Activated T-helper 17 cell treated with anti-CD3 and anti-CD28 coated beads, Interleukin-2, amount 50 U/mL, for 72 hours (primary cell): Measurements from ENCODE around the gene OVOL2. TPM values are rescaled to one million over a fixed set of nuclear protein-coding genes. Genes with fewer than 3 reads are reported as not detected.
A peak's percentile ranks its signal among the peaks of the same experiment; 100 is the strongest.
"Not testable (repeated sequence)": the region's sequence is repeated elsewhere in the genome, so short reads cannot be mapped to it uniquely, and the experiment has no call there.

Source experiments
- ATAC-seq: fragments of 150-1000 bp; cut with Tn5 transposase; replicated peaks from 2 replicates; pipeline ENCODE4 v1.10.0; 2021; ENCODE audit warnings: mild to moderate bottlenecking, moderate library complexity
- H3K27ac Mint-ChIP-seq: one replicate; pipeline ENCODE4 v1.8.0; 2022; ENCODE audit warnings: mixed read lengths
- H3K27me3 Mint-ChIP-seq: one replicate; pipeline ENCODE4 v1.8.0; 2022; ENCODE audit warnings: mixed read lengths
- H3K36me3 Mint-ChIP-seq: one replicate; pipeline ENCODE4 v1.8.0; 2022; ENCODE audit warnings: low read depth, mild to moderate bottlenecking, mixed read lengths
- H3K4me1 Mint-ChIP-seq: one replicate; pipeline ENCODE4 v1.8.0; 2022; ENCODE audit warnings: mixed read lengths
- H3K4me3 Mint-ChIP-seq: one replicate; pipeline ENCODE4 v1.8.0; 2022; ENCODE audit warnings: mild to moderate bottlenecking, mixed read lengths
- H3K9me3 Mint-ChIP-seq: one replicate; pipeline ENCODE4 v1.8.0; 2022; ENCODE audit warnings: mixed read lengths
- total RNA-seq, 2 donors: library from RNA; stranded (reverse); gene quantifications; one replicate each; pipeline ENCODE4 v1.2.3, GENCODE V29; 2022

OVOL2 gene
- total RNA-seq: not detected

DNA sequence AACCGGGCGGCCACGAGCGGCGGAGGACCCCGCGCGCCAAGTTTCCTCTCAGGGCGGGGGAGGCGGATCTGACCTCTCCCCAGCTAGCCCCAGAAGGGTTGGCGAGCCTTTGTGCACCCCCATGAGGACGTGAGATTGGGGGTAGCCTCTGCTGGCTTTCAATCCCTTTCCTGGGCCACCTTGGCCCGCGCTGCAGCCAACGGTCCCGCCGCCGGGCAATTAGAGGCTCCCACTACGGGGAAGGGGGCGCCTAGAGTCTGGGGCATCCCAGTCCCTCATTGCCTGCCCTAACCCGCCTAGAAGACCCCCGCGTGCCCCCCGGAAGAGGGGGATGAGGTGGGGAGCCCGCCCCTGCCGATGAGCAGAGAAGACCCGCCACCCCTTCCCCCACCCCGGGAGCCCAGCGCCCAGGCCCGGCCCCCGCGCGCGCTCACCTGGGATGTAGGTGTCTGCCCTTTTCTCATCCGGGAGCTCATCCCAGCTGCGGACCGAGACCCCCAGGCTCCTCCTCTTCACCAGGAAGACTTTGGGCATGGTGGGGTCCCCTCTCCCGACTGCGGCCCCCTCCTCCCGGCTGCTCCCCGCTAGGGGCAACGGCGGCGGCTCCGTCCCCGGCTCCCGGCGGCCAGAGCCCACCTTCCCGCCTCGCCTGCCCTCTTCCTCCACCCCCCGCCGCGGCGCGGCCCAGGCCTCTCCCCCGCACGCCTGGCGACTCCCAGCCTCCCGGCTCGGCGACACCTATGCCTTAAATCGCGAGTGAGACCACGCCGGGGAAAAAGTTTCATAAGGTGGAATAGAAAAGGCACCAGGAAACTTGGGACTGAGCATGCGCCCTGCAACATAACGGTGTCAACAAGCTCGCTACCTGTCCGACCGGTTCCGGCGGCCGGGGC, at the start of gene OVOL2:
TSS of gene OVOL2 (minus strand) at position 816 of the 893 bp plus-strand sequence. CDS start at position 534, 282 bp downstream.
- Mint-ChIP-seq H3K27me3 (peaks cover 40% of the 10 kb centered on the region), H3K4me3 (peak within 1 kb of the TSS; percentile 41), H3K9me3 (no peaks in the 10 kb centered on the region), H3K27ac (no peak within 1 kb of the TSS), H3K4me1 (no peaks in the 10 kb centered on the region), H3K36me3 (peaks cover 4% of the 10 kb centered on the region)
- no peak for ATAC-seq

DNA sequence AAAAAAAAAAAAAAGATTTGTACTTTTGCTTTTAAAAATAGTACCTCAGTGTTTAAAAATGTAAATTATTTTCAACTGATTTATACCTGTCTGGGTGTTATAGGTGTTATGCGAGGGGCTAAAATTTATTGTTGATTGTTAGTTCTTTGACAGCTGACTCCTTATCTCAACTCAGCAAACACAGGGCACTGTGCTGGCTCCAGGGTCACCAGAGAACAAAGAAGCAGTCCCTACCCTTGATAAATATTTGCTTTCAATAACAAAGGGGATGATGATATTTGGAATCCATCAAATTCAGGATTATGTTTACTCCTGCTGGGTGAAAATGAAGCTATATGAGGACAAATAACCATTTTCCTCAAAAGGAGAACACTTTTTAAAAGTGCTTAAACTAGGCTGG, 45.8 kb upstream of the OVOL2 start:
- peaks cover 14% of the 10 kb centered on the region for H3K27me3 Mint-ChIP-seq

DNA sequence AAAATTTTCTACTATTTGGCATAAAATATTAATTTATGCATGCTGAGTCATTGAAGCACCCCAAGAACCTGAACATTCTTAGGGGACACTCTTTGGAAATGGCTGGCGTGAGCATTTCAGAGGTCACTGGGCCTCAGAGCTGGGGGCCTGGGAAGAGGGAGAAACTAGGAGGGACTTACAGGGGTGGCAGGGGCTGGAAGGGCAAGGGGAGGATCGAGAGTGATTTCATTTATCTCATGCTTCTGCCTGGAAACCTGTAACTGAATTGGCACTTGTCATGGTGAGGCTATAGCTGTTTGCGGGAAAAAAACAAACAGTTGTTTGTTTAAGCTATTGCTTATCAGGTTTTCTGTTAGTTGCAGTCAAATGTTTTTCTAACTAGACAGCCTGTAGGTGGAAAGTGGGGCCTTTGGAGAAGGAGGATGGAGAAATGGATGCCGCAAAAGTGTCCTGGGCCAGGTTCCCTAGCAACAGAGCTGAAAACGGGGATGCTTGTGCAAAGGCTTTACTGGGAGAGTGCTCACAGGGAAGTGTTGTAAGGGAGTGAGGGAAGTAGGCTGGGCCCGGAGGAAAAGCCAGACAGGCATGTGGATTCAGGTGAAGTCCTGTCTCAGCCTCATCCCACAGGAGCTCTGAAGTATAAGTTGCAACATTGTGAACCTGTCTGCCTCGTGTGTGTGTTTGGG, 43.6 kb upstream of the OVOL2 start:
- Mint-ChIP-seq H3K4me3 (no peak overlapping the region), H3K36me3 (no peaks in the 10 kb centered on the region), H3K27me3 (peaks cover 14% of the 10 kb centered on the region), H3K4me1 (no peaks in the 10 kb centered on the region), H3K27ac (no peak overlapping the region), H3K9me3 (no peaks in the 10 kb centered on the region)
- ATAC-seq: no peak

More for the DNA sequence above, 45.8 kb upstream of the OVOL2 start:
- Mint-ChIP-seq H3K9me3 (no peaks in the 10 kb centered on the region), H3K27ac (no peak overlapping the region), H3K36me3 (no peaks in the 10 kb centered on the region), H3K4me3 (no peak overlapping the region), H3K4me1 (no peaks in the 10 kb centered on the region)
- ATAC-seq: no peak

DNA sequence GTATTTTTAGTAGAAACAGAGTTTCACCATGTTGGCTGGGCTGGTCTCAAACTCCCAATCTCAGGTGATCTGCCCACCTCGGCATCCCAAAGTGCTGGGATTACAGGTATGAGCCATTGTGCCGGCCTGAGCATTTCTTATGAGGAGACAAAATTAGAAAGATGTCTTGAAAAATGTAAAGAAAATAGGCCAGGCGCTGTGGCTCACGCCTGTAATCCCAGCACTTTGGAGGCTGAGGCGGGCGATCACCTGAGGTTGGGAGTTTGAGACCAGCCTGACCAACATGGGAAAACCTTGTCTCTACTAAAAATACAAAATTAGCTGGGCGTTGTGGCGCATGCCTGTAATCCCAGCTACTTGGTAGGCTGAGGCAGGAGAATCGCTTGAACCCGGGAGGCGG, 42.9 kb upstream of the OVOL2 start:
- H3K27ac Mint-ChIP-seq: not testable (repeated sequence)

DNA sequence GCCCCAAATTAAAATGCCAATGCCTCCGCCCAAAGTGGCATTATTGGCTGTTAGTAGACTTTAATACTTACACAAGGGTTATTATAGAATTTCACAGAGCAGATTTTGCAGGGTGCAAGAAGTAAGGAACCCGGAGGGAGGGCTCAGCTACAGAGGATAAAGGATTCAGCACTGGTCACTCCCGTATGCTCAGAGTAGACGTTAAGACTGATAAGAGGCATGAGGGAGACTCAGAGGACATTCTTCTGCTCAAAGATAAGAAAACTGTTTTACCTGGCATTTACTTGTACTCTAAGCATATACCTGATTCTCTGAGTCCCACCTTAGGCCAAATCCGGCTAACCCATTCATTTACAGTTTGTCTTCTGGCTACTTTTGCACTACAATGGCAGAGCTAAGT, 36.5 kb upstream of the OVOL2 start:
- H3K27ac Mint-ChIP-seq: no peak overlapping the region
- no peaks in the 10 kb centered on the region for H3K4me1 Mint-ChIP-seq
- no peak overlapping the region for H3K4me3 Mint-ChIP-seq
- ATAC-seq: no peak
- no peaks in the 10 kb centered on the region for H3K9me3 Mint-ChIP-seq
- no peaks in the 10 kb centered on the region for H3K36me3 Mint-ChIP-seq
- H3K27me3 Mint-ChIP-seq: peaks cover 14% of the 10 kb centered on the region

More for the DNA sequence above, 42.9 kb upstream of the OVOL2 start:
- not testable (repeated sequence) for ATAC-seq, H3K4me1 Mint-ChIP-seq, H3K4me3 Mint-ChIP-seq, H3K36me3 Mint-ChIP-seq, H3K9me3 Mint-ChIP-seq
- peaks cover 16% of the 10 kb centered on the region for H3K27me3 Mint-ChIP-seq

DNA sequence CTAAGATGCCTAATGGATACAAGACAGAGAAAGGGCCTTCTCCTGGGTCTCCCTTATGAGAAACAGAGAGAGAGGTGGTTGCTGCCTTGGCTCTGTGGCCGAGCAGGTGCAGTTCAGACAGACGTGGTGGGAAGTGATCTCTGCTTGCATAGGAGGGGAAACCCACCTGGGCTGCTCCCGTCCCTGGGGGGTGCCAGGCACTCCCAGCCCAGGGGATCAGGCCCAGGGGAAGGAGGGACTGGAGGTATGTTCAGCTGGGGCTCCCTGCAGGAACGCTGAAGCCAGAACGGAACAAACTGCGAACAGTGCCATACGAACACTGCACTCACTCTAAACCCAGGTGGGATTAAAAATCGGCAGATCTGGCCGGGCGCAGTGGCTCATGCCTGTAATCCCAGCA, 35.7 kb upstream of the OVOL2 start:
- ATAC-seq: no peak
- H3K27me3 Mint-ChIP-seq: peaks cover 12% of the 10 kb centered on the region
- H3K4me1 Mint-ChIP-seq: no peaks in the 10 kb centered on the region
- no peaks in the 10 kb centered on the region for H3K9me3 Mint-ChIP-seq
- H3K4me3 Mint-ChIP-seq: no peak overlapping the region
- no peak overlapping the region for H3K27ac Mint-ChIP-seq
- H3K36me3 Mint-ChIP-seq: no peaks in the 10 kb centered on the region

DNA sequence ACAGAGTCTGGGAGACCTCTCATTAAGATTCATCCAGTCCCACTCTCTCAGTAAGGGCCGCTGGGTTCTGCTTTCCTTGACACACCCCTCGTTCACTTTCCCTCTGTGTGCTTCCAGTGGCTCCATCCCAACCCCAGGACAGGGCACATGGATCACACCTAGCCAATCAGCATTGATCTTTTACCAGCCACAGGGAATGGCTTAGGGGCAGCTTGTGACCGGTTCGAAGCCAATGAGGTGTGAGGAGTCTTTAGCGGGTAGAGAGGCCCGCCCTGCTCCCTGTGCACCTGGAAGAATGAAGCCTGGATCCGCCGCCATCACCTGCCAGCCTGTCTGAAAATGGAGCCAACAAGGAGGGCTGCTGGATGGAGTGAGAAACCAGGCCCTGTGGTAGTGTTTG, 35.2 kb upstream of the OVOL2 start:
- Mint-ChIP-seq H3K27me3 (peaks cover 13% of the 10 kb centered on the region), H3K4me1 (no peaks in the 10 kb centered on the region), H3K36me3 (no peaks in the 10 kb centered on the region), H3K9me3 (no peaks in the 10 kb centered on the region), H3K27ac (no peak overlapping the region), H3K4me3 (no peak overlapping the region)
- ATAC-seq: no peak

DNA sequence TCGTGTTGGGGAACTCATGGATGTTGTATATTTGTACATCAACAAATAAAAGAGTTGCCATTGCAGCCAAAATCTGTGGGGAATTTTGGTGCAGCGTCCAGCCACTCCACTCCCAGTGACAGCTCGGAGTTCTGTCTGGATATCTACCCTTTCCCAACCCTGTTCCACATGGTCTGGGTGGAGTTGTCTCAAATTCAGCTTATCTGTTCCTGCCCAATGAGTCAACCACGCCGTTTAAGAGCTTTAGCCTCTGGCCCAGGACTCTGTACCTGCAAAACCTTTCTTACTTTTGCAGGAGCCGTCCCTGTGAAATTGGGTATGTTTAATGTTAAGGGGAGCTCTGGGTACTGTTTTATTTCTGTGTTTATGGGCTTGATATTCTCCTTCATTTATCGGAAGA, 33.9 kb upstream of the OVOL2 start:
- no peak for ATAC-seq
- H3K4me3 Mint-ChIP-seq: no peak overlapping the region
- H3K36me3 Mint-ChIP-seq: no peaks in the 10 kb centered on the region
- H3K4me1 Mint-ChIP-seq: no peaks in the 10 kb centered on the region
- peaks cover 13% of the 10 kb centered on the region for H3K27me3 Mint-ChIP-seq
- H3K27ac Mint-ChIP-seq: no peak overlapping the region
- H3K9me3 Mint-ChIP-seq: no peaks in the 10 kb centered on the region

DNA sequence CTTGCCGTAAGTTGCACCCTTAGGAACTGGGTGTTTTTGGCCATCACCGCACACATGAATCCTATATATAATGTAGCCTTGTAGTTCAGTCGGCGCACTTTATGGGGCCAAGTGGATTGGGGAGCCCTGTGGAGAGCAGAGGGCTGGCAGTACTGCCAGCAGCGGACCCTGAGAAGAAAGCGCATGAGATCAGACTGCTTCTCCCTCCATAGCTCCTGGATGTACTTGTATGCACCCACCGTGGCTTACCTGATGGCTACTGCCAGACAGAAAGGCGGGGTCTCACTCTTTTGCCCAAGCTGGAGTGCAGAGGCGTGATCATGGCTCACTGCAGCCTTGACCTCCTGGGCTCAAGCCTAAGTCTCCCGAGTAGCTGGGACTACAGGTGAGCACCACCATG, 32.8 kb upstream of the OVOL2 start:
- H3K4me3 Mint-ChIP-seq: no peak overlapping the region
- no peaks in the 10 kb centered on the region for H3K36me3 Mint-ChIP-seq
- H3K9me3 Mint-ChIP-seq: no peaks in the 10 kb centered on the region
- no peak overlapping the region for H3K27ac Mint-ChIP-seq
- H3K27me3 Mint-ChIP-seq: peaks cover 11% of the 10 kb centered on the region
- no peaks in the 10 kb centered on the region for H3K4me1 Mint-ChIP-seq
- ATAC-seq: no peak

DNA sequence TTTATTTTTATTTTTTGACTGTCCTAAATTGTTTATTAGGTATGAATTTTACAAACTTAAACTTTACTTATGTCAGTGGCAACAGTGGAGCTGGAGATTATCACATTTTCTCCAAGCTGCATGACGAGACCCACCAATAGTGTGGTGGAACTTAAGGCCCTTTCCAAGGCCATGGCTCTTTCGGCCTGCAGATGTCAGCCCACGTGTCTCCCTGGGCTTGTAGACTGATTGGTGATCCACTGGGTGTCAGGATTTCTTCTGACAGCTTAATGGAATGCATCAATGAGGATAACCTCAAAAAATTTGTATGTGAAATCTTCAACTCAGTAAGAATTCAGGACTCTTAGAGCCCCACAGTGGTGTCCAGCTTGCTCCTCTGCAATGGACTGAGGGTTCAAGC, 32.3 kb upstream of the OVOL2 start:
- Mint-ChIP-seq H3K36me3 (no peaks in the 10 kb centered on the region), H3K4me3 (no peak overlapping the region), H3K27ac (no peak overlapping the region), H3K27me3 (peaks cover 11% of the 10 kb centered on the region), H3K4me1 (no peaks in the 10 kb centered on the region), H3K9me3 (no peaks in the 10 kb centered on the region)
- ATAC-seq: no peak

DNA sequence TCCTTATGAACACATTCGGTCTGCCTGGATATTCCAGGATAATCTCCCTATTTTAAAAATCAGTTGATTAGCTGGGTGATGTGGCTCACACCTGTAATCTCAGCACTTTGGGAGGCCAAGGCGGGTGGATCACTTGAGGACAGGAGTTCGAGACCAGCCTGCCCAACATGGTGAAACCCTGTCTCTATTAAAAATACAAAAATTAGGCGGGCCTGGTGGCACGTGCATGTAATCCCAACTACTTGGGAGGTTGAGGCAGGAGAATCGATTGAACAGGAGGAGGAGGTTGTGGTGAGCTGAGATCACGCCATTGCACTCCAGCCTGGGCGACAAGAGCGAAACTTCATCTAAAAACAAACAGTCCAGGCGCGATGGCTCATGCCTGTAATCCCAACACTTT, 31.1 kb upstream of the OVOL2 start:
- H3K36me3 Mint-ChIP-seq, ATAC-seq, H3K9me3 Mint-ChIP-seq, H3K4me3 Mint-ChIP-seq, H3K4me1 Mint-ChIP-seq, H3K27ac Mint-ChIP-seq: not testable (repeated sequence)
- peaks cover 11% of the 10 kb centered on the region for H3K27me3 Mint-ChIP-seq

DNA sequence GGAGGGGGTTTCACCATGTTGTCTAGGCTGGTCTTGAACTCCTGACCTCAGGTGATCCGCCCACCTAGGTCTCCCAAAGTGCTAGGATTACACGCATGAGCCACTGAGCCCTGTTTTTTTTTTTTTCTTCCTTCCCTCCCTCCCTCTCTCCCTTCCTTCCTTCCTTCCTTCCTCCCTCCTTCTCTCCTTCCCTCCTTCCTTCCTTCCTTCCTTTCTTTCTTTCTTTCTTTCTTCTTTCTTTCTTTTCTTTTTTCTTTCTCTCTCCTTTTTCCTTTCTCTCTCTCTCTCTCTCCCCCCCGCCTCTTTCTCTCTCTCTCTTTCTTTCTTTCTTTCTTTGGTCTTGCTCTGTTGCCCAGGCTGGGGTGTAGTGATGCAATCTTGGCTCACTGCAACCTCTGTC, 30.6 kb upstream of the OVOL2 start:
- not testable (repeated sequence) for H3K9me3 Mint-ChIP-seq, H3K36me3 Mint-ChIP-seq

DNA sequence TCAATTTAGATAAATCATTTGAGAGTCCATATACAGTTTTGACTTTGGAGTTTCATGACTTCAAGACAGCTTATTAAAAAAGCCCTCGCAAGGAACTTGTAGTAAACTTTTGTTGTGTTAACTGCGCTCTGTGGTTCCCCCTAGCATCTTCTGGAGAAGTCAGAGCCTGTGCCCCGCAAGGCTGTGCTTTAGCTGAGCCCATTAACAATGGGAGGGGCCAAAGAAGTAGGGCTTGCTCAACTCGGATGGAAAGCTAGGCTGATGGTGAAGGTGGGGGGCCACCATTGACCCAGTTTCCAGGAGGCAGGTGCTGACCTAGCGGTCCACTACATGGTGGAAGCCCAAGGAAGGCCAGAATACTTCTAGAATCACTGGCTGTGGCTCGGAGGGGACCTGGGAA, 29.3 kb upstream of the OVOL2 start:
- Mint-ChIP-seq H3K27ac (no peak overlapping the region), H3K36me3 (no peaks in the 10 kb centered on the region), H3K27me3 (peaks cover 8% of the 10 kb centered on the region), H3K4me3 (no peak overlapping the region), H3K9me3 (no peaks in the 10 kb centered on the region), H3K4me1 (no peaks in the 10 kb centered on the region)
- ATAC-seq: no peak

More for the DNA sequence above, 30.6 kb upstream of the OVOL2 start:
- H3K27me3 Mint-ChIP-seq: peaks cover 11% of the 10 kb centered on the region
- ATAC-seq, H3K4me3 Mint-ChIP-seq, H3K4me1 Mint-ChIP-seq, H3K27ac Mint-ChIP-seq: not testable (repeated sequence)

DNA sequence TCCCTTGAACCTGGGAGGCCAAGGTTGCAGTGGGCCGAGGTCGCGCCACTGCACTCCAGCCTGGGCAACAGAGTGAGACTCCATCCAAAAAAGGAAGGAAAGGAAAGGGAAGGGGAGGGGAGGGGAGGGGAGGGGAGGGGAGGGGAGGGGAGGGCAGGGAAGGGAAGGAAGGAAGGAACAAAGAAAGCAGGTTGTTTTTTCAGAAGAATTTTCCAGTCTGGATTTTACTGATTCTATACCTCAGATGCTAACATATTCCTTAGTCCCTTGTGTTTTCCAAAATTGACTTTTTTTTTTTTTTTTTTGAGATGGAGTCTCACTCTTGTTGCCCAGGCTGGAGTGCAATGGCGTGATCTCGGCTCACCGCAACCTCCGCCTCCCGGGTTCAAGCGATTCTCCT, 23.1 kb upstream of the OVOL2 start:
- H3K9me3 Mint-ChIP-seq, H3K27ac Mint-ChIP-seq, H3K27me3 Mint-ChIP-seq, H3K4me1 Mint-ChIP-seq, H3K4me3 Mint-ChIP-seq, H3K36me3 Mint-ChIP-seq, ATAC-seq: not testable (repeated sequence)

DNA sequence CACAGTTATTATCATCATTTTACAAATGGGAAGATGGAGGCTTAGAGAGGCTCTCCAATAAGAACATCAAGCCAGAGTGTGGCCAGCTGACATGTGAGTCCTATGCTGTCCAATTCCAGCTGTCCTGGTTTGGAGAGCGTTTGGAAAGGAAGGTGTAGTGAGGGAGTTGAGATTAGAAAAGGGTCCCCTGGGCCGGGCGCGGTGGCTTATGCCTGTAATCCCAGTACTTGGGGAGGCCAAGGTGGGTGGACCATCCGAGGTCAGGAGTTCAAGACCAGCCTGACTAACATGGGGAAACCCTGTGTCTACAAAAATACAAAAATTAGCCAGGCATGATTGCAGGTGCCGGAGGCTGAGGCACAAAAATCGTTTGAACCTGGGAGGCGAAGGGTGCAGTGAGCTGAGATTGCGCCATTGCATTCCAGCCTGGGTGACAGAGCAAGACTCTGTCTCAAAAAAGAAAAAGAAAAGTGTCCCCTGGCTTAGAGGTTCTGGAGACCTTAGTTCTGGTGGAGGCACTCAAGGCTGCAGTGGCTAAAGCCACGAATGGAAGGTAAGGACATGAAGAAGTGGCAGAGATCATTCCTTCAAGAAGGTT, 22.1 kb upstream of the OVOL2 start:
- Mint-ChIP-seq H3K4me1 (no peaks in the 10 kb centered on the region), H3K27ac (no peak overlapping the region), H3K4me3 (no peak overlapping the region), H3K27me3 (peaks cover 4% of the 10 kb centered on the region), H3K36me3 (no peaks in the 10 kb centered on the region), H3K9me3 (no peaks in the 10 kb centered on the region)
- no peak for ATAC-seq
